Pons (tissue), 1 donor: ENCODE measurements around the gene CNTNAP5.

Experiments
- DNase-seq: peaks from one replicate; pipeline ENCODE4 v3.0.0-alpha.2; 2016; ENCODE audit warnings: low spot score

CNTNAP5 gene

DNA sequence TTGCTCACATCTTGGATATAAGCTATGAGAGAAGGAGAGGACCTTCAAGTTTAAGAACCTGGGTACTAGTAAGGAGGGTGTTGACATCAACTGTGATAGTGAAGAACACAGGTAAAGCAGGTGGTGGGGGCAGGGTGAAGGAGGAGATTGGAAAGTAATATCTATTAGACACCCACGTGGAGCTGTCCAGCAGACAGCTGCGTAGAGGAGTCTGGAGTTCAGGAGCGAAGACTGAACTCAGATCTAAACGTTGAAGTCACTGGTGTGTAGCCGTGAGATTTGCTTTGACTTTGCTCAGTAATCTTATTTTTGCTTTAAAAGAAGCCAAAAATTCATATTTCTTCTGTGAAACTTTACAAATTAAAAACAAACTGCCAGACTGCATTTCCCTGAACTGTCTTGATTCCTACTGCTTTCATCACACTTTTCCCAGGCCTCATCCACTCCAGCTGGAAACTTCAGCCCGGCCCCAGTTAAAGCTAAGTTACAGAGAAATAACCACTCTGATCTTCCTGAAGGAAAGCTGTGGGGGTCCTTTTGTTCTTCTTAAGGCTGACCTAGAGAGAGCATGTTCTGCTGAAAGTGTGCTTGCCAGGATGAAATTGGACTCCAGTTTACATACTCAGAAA, 533.3 kb downstream of the CNTNAP5 start:
- DNase-seq, result no peak

GRCh38 chr2:124559236-124559635, 534.1 kb downstream of the CNTNAP5 start:
- DNase-seq, result peak; percentile 79

- DNase-seq, result no peak
Observed at GRCh38 chr2:124560592-124561112, 535.6 kb downstream of the CNTNAP5 start.

DNA sequence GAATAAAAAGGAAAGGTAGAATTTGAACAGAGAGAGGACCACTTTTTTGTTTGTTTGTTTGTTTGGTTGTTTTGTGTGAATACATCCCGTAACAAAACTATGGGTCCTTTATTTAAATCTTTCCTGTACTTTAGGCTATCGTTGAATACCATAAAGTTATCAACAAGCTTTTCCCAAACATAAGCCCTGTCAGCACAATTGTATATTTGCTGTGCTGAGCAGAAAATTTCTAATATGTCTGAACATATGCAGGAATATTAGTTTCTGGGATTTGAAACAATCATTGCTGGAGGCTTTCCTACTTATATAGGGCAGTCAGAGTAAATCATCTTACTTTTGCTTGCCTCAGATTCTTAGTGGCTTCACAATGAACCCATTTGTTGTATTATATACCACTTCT, 536.4 kb downstream of the CNTNAP5 start:
- DNase-seq, result no peak

GRCh38 chr2:124563426-124563825, 538.3 kb downstream of the CNTNAP5 start:
- no peak for DNase-seq

GRCh38 chr2:124566518-124566970, 541.5 kb downstream of the CNTNAP5 start:
- DNase-seq, result no peak

DNA sequence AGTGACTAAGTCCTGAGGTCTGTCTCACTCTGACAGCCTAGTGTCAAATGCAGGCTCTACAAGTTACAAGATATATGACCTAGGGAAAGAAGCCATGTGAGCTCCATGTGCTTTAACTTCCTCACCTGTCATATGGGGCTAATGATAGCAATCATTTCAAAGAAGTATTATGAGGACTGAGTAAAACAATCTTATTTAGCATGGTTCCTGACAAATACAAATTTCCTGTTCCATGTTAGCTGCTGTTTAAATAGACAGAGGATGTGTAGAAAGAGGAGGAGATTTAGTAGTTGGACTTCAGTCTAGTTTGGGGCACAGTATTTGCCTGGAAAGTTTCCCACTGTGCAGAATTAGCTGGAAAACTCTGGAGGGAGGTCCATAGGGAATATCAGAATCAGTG, 545.8 kb downstream of the CNTNAP5 start:
- DNase-seq, result no peak

GRCh38 chr2:124571836-124572235, 546.7 kb downstream of the CNTNAP5 start:
- no peak for DNase-seq

- no peak for DNase-seq
Observed at GRCh38 chr2:124572934-124573634, 548.0 kb downstream of the CNTNAP5 start.

DNA sequence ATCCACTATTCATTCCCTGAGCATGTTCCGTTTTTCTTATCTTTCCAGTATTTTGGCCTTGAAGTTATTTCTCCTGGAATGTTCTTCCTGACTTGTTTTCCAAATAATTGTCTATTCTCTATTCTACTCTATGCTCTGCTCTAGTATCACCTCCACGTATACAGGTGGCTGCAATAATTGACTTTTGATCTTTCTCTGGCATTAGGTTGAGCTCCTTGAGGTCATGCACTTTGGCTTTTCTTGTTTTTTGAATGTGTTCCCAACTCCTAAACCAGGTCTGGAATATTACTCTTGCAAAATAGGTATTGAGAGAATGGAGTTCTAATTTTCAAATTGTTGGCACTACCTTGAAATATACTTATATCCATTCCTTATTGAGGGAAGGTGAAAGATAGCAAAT, 550.4 kb downstream of the CNTNAP5 start:
- DNase-seq, result no peak

DNA sequence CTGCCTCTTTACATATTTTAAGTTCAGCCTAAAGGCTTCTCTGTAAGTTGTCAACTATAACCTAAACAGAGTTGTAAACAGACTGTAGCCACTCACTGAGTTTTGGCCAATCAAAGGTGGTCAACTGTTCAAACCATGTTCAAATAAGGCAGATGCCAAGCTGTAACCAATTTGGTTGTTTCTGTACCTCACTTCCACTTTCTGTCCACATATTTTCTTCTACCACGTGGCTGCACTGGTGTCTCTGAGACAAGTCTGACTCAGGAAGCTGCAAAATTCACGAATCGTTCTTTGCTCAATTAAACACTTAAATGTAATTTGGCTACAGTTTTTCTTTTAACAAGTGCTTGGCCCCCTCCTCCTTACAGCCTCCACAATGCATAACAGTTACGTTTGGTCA, 555.2 kb downstream of the CNTNAP5 start:
- DNase-seq, result no peak

DNA sequence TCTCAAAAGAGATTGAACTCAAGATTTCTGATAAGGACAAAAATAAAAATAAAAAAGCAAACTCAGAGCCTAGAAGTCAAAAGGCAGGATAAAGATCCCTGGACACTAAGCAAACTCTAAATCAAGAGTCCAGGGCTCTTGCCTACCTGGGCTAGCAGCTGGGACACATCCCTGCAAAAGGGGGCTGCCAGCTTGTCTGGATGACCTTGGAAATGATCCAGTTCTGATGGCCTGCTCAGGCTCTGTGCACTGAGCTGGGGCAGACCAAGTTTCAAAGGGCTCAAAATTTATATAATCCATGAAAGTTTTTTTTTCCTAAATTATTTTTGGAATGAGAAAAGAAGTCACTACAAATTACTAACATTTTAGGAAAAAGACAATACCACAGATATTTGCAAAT, 557.3 kb downstream of the CNTNAP5 start:
- no peak for DNase-seq

- DNase-seq, result no peak
Observed at GRCh38 chr2:124584615-124585014, 559.5 kb downstream of the CNTNAP5 start.

DNA sequence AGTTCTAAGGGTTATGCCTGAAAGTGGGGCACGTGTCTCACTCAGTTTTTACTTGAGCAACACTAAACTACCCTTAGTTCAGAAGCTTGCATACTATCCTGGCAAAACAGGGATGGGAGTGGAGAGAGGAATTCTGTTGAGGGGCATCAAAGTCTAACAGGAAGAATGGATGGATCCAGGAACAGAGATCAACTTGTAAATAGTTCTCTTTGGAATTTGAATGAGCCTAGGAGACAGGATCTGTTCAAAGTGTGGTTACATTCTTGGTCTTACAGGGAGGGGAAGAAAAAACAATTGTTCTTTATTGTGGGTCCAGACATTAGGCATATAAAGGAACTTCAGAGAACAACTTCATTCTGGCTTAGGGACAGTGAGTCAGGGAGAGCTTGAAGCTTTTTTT, 560.2 kb downstream of the CNTNAP5 start:
- DNase-seq, result no peak

DNA sequence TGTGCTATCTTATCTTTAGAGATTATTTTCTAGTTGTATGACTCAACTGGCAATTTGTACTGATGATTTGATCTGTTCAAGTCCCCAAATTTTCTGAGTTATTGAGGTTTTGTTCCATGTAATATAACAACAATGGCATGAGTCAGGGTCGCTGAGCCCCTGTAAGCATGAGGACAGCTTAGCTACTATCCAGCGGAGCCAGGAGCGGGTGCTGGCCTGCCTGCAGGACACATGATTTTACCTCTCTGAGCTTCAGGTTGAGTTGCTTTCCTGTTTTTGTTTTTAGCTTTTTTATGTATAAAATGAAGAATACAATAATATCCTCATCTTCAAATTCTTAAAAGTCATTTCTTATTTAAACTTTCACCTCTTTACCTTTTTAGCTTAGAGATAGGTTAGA, 561.1 kb downstream of the CNTNAP5 start:
- no peak for DNase-seq

DNA sequence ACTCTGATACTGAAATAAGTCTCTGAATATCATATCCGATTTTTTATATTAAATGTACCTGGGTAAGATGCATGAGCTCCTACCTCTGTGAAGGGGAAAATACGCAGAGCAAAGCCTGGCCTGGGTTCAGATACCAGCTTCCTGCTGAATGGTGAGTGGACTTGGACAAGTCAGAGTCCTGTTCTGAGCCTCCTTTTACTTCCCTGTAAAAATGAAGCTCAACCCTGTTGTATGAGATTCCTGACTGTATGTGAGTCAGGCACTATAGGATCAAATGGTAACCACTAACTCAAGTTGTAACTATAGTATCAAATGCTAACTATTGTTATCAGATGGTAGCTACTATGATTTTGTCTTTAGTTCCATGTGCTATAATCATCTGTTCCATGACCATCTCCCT, 561.7 kb downstream of the CNTNAP5 start:
- no peak for DNase-seq

- no peak for DNase-seq
Observed at GRCh38 chr2:124589971-124590370, 564.9 kb downstream of the CNTNAP5 start.

DNA sequence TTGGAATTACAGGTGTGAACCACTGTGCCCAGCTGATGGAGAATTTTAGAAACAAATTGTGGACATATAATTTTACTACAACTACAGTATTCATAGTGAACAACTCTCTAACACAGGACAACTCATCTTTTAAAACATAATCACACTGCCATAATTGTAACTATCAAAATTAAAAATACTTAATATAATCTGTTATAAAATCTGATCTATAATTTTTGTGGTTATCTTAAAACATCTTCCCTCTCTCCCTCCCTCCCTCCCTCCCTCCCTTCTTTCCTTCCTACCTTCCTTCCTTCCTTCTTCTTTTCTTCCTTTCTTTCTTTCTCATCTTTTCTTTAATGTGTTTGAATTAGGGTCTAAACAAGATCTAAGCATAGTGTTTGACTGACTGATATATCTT, 577.7 kb downstream of the CNTNAP5 start:
- DNase-seq, result no peak

DNA sequence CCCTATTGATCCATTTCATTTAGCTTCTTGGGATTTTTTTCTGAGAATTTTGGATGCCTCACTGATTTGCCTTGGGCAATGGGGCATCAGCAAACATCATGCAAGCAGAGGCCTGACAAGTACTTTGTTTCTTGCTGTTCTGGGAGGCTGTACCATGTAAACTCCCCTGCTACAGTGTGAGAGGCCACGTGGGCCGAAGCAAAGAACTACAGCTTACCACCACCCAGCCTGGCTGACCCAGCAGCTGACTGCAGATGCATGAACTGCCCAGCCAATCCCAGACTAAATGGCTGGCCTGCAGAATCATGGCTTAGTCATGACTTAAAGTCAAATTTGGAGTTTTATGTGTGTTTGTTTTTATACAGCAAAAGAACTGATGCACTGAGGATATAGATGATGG, 579.9 kb downstream of the CNTNAP5 start:
- DNase-seq, result no peak

- no peak for DNase-seq
Observed at GRCh38 chr2:124607679-124608078, 582.6 kb downstream of the CNTNAP5 start.

DNA sequence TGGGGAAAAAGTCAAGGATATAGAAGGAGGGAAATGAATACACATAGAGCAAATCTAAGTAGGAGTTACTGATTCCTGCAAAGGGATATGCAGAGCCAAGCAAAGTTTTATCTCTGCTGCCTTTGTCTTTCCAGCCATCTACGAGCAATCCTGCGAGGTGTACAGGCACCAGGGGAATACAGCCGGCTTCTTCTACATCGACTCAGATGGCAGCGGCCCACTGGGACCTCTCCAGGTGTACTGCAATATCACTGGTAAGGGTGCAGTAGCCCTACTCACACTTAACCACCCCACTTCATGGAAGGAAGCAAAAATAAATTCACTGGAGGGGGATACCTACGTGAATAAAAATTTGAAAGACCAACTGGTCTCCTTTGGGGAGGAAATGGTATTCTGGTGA, 584.6 kb downstream of the CNTNAP5 start:
- no peak for DNase-seq

DNA sequence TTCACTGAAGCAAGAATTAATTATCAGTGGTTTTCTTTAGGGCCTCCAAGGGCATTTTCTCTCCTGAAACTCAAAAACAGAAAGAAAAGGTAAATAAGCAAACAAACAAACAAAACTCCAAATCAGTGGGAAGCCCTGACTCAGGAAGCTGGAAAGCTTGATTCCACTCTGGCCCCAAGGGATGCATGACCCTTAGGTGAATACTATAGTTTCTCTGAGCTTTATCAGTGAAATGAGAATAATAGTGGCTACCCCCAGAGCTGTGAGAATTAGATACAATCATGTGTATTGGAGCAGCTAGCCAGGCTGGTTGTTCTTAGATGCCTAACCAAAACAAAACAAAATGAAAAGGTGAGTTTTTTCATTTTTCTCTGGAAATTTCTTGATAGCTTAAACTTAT, 585.1 kb downstream of the CNTNAP5 start:
- DNase-seq, result no peak

DNA sequence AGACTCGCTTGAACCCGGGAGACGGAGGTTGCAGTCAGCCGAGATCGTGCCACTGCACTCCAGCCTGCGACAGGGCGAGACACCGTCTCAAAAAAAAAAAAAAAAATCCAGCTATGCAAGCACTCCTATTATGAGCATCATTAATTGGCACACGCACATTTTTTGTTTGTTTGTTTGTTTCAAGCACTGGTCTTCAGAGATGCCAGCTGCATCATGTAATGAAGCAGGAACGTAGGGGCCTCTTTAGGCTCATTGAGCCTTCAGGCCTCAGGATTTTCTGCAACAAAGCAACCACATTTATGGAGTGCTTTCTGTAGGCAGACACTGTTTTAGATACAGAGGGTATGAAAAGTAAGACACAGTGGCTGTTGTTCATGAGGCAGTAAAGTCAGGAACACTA, 585.8 kb downstream of the CNTNAP5 start:
- no peak for DNase-seq

GRCh38 chr2:124623560-124623959, 598.5 kb downstream of the CNTNAP5 start:
- no peak for DNase-seq
